Astrocyte of the cerebellum (primary cell): Measurements from ENCODE around the gene MIA3.

Source experiments
- DNase-seq: peaks from one replicate; pipeline ENCODE4 v3.0.0-alpha.2; 2011; ENCODE audit warnings: low read depth
- H3K4me3 ChIP-seq: 2 replicates; pipeline ENCODE4 v1.5.1; 2011; ENCODE audit warnings: mild to moderate bottlenecking, low read depth, low read length, moderate library complexity
- CTCF ChIP-seq: IDR thresholded peaks from 2 replicates; pipeline ENCODE4 v1.5.1; 2012; ENCODE audit warnings: low read length, low read depth, moderate library complexity, mild to moderate bottlenecking; ENCODE audit errors: missing control alignments
- in situ Hi-C: cut with HindIII; loops from 2 replicates; pipeline ENCODE4 v1.10.0; 2017; ENCODE audit warnings: low sequenced_read_pairs

The MIA3 gene

DNA sequence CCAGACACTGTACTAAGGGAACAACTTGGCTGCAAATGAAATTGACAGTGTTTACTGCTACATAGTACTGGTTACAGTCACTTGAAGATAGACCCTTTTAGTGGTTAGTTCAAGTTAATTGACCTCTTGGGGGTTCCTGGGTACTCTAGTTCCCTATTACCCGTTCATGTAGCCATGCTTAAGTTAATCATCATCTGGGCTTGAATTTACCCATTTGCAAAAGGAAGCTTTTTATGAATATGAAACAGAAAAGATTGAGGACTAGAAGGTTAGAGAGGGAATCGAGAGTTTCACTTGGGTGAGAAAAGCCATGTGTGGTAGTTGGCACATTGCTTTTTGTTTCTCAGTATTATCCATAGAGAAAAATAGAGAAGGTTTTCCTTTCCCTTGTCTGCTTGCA lies 2.7 kb downstream of the MIA3 start:
- no peak for TF ChIP-seq CTCF

DNA sequence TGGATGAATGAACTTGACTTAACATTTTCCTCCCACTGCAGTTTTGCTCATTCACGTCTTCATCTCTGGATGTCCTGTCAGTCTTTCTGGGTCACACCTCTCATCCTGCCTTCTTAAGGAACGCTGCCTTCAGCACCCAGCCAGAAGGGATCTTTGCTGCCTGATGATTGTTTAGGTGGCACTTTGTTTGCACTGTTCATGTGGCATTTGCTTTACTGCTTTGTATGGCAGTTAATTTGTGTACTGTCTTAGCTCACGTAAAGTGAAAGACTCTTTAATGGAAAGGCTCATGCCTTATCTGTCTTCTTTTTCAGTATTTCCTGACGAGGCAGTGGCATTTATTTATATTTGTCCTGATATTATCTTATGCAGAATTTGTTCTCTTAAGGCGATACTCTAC lies 4.9 kb downstream of the MIA3 start:
- in situ Hi-C loops = no loop called here
- DNase-seq = no peak
- no peak for TF ChIP-seq CTCF

More for the DNA sequence above, 2.7 kb downstream of the MIA3 start:
- in situ Hi-C loops = no loop called here
- H3K4me3 ChIP-seq = no peak overlapping the region
- no peak for DNase-seq

DNA sequence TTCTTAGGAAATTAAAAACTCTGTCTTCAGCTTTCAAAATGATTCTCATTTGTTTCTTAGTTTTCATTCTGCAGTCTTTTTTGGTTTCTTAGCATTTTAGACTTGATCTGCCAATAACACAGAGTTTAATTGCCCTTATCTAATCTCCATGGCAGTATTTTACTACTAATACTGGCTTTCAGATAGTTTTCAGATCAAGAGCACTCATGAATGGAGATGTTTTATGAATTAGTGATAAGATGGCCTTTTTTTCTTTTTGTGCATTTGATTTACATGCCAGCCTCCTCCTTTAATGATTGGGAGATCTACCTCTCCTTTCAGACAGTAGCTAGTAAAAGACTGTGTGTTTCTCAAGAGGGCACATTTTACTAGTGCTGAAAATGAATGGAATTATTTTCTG lies 5.6 kb downstream of the MIA3 start:
- no peak for TF ChIP-seq CTCF
- in situ Hi-C loops = no loop called here
- no peak for DNase-seq
- H3K4me3 ChIP-seq = no peak overlapping the region

More for the DNA sequence above, 4.9 kb downstream of the MIA3 start:
- H3K4me3 ChIP-seq = no peak overlapping the region

GRCh38 chr1:222624214-222624613 lies 6.3 kb downstream of the MIA3 start:
- no peak for TF ChIP-seq CTCF
- DNase-seq = no peak
- H3K4me3 ChIP-seq = no peak overlapping the region
- in situ Hi-C loops = no loop called here

GRCh38 chr1:222627232-222627631 lies 9.3 kb downstream of the MIA3 start:
- in situ Hi-C loops = no loop called here

GRCh38 chr1:222629921-222630535 lies 12.1 kb downstream of the MIA3 start:
- no peak for TF ChIP-seq CTCF
- DNase-seq = no peak
- in situ Hi-C loops = no loop called here
- no peak overlapping the region for H3K4me3 ChIP-seq

More at GRCh38 chr1:222627232-222627631, 9.3 kb downstream of the MIA3 start:
- no peak for TF ChIP-seq CTCF
- no peak overlapping the region for H3K4me3 ChIP-seq
- no peak for DNase-seq
